Measurements from ENCODE around the gene ZNF780B.

Gene ZNF780B

GRCh38 chr19:40078377-40078776 lies 22.3 kb upstream of the ZNF780B start:
- H3K4me3 ChIP-seq (ENCODE audit: control insufficient read depth, low read depth, low read length): no peak overlapping the region
- TF ChIP-seq, protein P1, sequence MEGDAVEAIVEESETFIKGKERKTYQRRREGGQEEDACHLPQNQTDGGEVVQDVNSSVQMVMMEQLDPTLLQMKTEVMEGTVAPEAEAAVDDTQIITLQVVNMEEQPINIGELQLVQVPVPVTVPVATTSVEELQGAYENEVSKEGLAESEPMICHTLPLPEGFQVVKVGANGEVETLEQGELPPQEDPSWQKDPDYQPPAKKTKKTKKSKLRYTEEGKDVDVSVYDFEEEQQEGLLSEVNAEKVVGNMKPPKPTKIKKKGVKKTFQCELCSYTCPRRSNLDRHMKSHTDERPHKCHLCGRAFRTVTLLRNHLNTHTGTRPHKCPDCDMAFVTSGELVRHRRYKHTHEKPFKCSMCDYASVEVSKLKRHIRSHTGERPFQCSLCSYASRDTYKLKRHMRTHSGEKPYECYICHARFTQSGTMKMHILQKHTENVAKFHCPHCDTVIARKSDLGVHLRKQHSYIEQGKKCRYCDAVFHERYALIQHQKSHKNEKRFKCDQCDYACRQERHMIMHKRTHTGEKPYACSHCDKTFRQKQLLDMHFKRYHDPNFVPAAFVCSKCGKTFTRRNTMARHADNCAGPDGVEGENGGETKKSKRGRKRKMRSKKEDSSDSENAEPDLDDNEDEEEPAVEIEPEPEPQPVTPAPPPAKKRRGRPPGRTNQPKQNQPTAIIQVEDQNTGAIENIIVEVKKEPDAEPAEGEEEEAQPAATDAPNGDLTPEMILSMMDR (conservative IDR thresholded peaks at IDR 0.05; ENCODE audit: control insufficient read depth, insufficient read depth, low read depth, low read length): no peak
- no peak for DNase-seq (ENCODE audit: low read depth)

DNA sequence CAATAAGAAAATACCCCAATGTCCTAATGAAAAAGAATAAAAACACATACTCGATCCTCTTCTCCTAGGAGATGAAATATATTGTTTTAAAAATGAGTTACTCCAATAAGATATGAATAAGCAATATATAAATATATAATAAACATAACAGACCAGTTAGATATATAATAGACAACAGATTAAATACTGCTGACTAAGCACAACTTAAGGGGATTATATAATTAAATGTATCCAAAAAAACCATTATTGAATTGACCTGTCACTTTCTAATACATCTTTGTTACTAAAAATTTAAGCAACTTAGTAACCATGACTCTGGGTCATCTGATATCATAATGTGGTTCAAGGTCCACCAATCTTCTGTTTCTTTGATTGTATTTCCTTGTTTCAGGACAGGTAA lies 14.0 kb upstream of the ZNF780B start:
- no peak overlapping the region for H3K4me3 ChIP-seq (ENCODE audit: control insufficient read depth, low read depth, low read length)
- TF ChIP-seq, protein P1 (conservative IDR thresholded peaks at IDR 0.05; ENCODE audit: control insufficient read depth, insufficient read depth, low read depth, low read length): no peak
- no peak for DNase-seq (ENCODE audit: low read depth)

DNA sequence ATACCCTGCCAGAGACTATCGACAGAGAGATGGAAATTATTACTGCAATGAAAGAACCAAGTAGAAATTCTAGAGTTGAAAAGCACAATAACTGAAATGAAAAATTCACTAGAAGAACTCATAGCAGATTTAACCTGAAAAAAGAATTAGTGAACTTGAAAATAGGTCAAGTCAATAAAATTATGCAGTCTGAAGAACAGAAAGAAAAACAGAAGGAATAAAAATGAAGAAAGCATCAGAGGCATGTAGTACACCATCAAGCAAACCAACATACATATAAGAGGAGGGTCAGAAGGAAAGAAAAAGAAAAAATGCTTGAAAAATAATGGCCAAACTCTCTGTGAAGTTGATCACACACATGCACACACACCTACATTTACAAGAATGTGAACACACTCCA lies 3.6 kb upstream of the ZNF780B start:
- DNase-seq (ENCODE audit: low read depth): no peak
- TF ChIP-seq, protein P1 (conservative IDR thresholded peaks at IDR 0.05; ENCODE audit: control insufficient read depth, insufficient read depth, low read depth, low read length): no peak
- H3K4me3 ChIP-seq (ENCODE audit: control insufficient read depth, low read depth, low read length): no peak overlapping the region

DNA sequence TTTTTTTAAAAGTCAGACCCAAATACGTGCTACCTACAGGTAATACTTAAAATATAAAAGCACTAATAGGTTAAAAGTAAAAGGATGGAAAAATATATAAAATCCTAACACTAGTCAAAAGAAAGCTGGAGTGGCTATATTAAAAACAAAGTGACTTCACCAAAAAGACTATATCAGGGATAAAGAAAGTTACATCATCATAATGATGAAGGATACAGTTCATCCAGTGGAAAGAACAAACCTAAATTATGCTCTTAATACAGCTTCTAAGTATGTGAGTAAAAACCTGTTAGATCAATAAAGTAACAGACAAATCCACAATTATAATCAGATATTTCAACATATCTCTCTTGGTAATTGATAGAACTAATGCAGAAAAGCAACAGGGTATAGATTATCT lies 1.1 kb upstream of the ZNF780B start:
- no peak for DNase-seq (ENCODE audit: low read depth)
- no peak overlapping the region for H3K4me3 ChIP-seq (ENCODE audit: control insufficient read depth, low read depth, low read length)
- TF ChIP-seq, protein P1 (conservative IDR thresholded peaks at IDR 0.05; ENCODE audit: control insufficient read depth, insufficient read depth, low read depth, low read length): no peak

GRCh38 chr19:40056505-40056904 lies 474 bp upstream of the ZNF780B start:
- peak overlapping the region; percentile 85 for H3K4me3 ChIP-seq (ENCODE audit: control insufficient read depth, low read depth, low read length)
- no peak for DNase-seq (ENCODE audit: low read depth)
- TF ChIP-seq, protein P1 (conservative IDR thresholded peaks at IDR 0.05; ENCODE audit: control insufficient read depth, insufficient read depth, low read depth, low read length): no peak

DNA sequence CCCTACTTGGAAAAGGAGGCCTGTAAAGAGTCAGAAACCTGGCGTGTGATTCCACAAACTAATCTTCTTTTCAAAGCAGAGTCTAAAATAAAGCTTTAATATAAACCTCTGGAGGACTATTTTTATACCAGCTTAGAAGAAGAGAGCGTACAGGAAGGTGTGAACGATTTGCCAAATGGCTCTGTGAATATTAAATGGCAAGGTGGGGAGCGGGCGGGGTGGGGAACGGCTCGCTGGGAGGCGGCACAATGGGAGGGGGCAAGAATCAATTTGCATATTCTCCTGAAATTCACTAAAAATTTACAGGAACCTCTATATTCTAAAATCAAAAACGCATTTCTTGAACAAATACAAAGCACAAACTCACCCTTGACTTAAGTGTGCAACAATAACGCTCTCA lies 982 bp downstream of the ZNF780B start:
- no peak for DNase-seq (ENCODE audit: low read depth)
- H3K4me3 ChIP-seq (ENCODE audit: control insufficient read depth, low read depth, low read length): peak overlapping the region; percentile 85
- TF ChIP-seq, protein P1 (conservative IDR thresholded peaks at IDR 0.05; ENCODE audit: control insufficient read depth, insufficient read depth, low read depth, low read length): no peak

- no peak overlapping the region for H3K4me3 ChIP-seq (ENCODE audit: control insufficient read depth, low read depth, low read length)
- DNase-seq (ENCODE audit: low read depth): no peak
- TF ChIP-seq, protein P1 (conservative IDR thresholded peaks at IDR 0.05; ENCODE audit: control insufficient read depth, insufficient read depth, low read depth, low read length): no peak
Measured at GRCh38 chr19:40054632-40055031, 1.4 kb downstream of the ZNF780B start.
